Transverse colon (tissue), 3 donors: ENCODE results near the gene LAMP5.

Experiments used
- POLR2A ChIP-seq: fragments of 450-650 bp; IDR thresholded peaks from one replicate; pipeline ENCODE4 v1.6.1; 2016; ENCODE audit warnings: antibody characterized with exemption, mild to moderate bottlenecking, moderate library complexity
- TF ChIP-seq, protein P1 (sequence below), 5 experiments: fragments of 200-600 bp in 3 of 5; fragments of 450-650 bp in 2 of 5; sonication (generic) in 3 of 5; IDR thresholded peaks; 1 replicate in 2 of 5; 2 replicates in 3 of 5; pipeline ENCODE4 v1.5.1; 2016 to 2017; ENCODE audit warnings: antibody characterized with exemption in 5 of 5, inconsistent platforms in 3 of 5, mild to moderate bottlenecking in 2 of 5, moderate library complexity in 1 of 5

- TF ChIP-seq, protein P1, sequence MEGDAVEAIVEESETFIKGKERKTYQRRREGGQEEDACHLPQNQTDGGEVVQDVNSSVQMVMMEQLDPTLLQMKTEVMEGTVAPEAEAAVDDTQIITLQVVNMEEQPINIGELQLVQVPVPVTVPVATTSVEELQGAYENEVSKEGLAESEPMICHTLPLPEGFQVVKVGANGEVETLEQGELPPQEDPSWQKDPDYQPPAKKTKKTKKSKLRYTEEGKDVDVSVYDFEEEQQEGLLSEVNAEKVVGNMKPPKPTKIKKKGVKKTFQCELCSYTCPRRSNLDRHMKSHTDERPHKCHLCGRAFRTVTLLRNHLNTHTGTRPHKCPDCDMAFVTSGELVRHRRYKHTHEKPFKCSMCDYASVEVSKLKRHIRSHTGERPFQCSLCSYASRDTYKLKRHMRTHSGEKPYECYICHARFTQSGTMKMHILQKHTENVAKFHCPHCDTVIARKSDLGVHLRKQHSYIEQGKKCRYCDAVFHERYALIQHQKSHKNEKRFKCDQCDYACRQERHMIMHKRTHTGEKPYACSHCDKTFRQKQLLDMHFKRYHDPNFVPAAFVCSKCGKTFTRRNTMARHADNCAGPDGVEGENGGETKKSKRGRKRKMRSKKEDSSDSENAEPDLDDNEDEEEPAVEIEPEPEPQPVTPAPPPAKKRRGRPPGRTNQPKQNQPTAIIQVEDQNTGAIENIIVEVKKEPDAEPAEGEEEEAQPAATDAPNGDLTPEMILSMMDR (IDR thresholded peaks at IDR 0.05), result no peak
- TF ChIP-seq POLR2A, result no peak
Observed at GRCh38 chr20:9555781-9556180, 41.4 kb downstream of the LAMP5 start.
